Measurements from ENCODE around the gene CCDC88C. TPM values are rescaled to one million over a fixed set of nuclear protein-coding genes. Genes with fewer than 3 reads are reported as not detected.
A peak's percentile ranks its signal among the peaks of the same experiment; 100 is the strongest.

CCDC88C gene
- total RNA-seq, 1 donor from 2014 or later, result 12.4 TPM

DNA sequence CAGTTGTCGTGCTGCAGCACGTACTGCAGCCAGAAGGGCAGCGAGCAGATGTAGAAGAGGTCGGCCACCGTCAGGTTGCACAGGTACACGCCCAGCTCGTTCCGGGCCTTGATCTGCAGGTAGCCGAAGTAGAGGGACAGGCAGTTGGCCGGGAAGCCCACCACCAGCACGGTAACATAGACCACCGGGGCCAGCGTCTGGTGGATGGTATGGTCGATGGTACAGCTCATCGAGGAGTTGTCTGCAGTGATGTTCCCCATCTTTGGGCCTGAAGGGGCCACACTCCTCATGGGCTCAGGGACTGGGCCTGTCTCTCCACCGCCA is 182.9 kb downstream of the CCDC88C start:
- no peak overlapping the region for H3K4me3 ChIP-seq (ENCODE audit: insufficient read depth, low read depth, low read length)
- peaks cover 12% of the 10 kb centered on the region for H3K4me1 Mint-ChIP-seq (ENCODE audit: low read depth, unreplicated experiment)
- no peaks in the 10 kb centered on the region for H4K20me1 ChIP-seq (ENCODE audit: insufficient read depth, low read length)
- no peak overlapping the region for H3K4me3 Mint-ChIP-seq (ENCODE audit: unreplicated experiment)
- H3K27ac ChIP-seq (ENCODE audit: low read depth, low read length), result no peak overlapping the region
- no peak overlapping the region for H3K4me2 ChIP-seq (ENCODE audit: low read length)
- H3K9ac ChIP-seq (ENCODE audit: low read length), result no peak overlapping the region
- H3K27ac Mint-ChIP-seq (ENCODE audit: unreplicated experiment), result no peak overlapping the region
- peaks cover 6% of the 10 kb centered on the region for H3K9me3 Mint-ChIP-seq (ENCODE audit: unreplicated experiment)
- no peak for FAIRE-seq
- no peak for DNase-seq (ENCODE audit: low read depth)
- peaks cover 16% of the 10 kb centered on the region for H3K4me1 ChIP-seq (ENCODE audit: insufficient read depth, low read length)
- no peak for TF ChIP-seq EZH2 (IDR thresholded peaks at IDR 0.05; ENCODE audit: insufficient read depth, low read length)
- no peak for TF ChIP-seq CTCF (IDR thresholded peaks at IDR 0.05; ENCODE audit: insufficient read depth, low read depth, low read length)
- H3K27me3 ChIP-seq (ENCODE audit: insufficient read depth, low read length), result no peaks in the 10 kb centered on the region
- no peaks in the 10 kb centered on the region for H3K79me2 ChIP-seq (ENCODE audit: insufficient read depth, low read length)
- H3K36me3 ChIP-seq (ENCODE audit: insufficient read depth, low read length), result no peaks in the 10 kb centered on the region
- peaks cover 4% of the 10 kb centered on the region for H3K36me3 Mint-ChIP-seq (ENCODE audit: low read depth, unreplicated experiment)
- H2AFZ ChIP-seq (ENCODE audit: low read depth, low read length), result no peak overlapping the region
- H3K27me3 Mint-ChIP-seq (ENCODE audit: low read depth, unreplicated experiment), result peaks cover 3% of the 10 kb centered on the region
- H3K9me3 ChIP-seq (ENCODE audit: insufficient read depth, low read depth, low read length), result no peaks in the 10 kb centered on the region

GRCh38 chr14:91233936-91234790 is 183.5 kb downstream of the CCDC88C start:
- H3K9me3 ChIP-seq (ENCODE audit: insufficient read depth, low read depth, low read length), result no peaks in the 10 kb centered on the region
- Mint-ChIP-seq H3K27ac (ENCODE audit: unreplicated experiment) (no peak overlapping the region), H3K4me1 (ENCODE audit: low read depth, unreplicated experiment) (peaks cover 17% of the 10 kb centered on the region), H3K4me3 (ENCODE audit: unreplicated experiment) (peak overlapping the region; percentile 8), H3K36me3 (ENCODE audit: low read depth, unreplicated experiment) (peaks cover 5% of the 10 kb centered on the region), H3K9me3 (ENCODE audit: unreplicated experiment) (peaks cover 6% of the 10 kb centered on the region), H3K27me3 (ENCODE audit: low read depth, unreplicated experiment) (peaks cover 3% of the 10 kb centered on the region)
- H3K4me3 ChIP-seq (ENCODE audit: insufficient read depth, low read depth, low read length), result no peak overlapping the region
- H3K79me2 ChIP-seq (ENCODE audit: insufficient read depth, low read length), result no peaks in the 10 kb centered on the region
- H2AFZ ChIP-seq (ENCODE audit: low read depth, low read length), result no peak overlapping the region
- TF ChIP-seq CTCF (IDR thresholded peaks at IDR 0.05; ENCODE audit: insufficient read depth, low read depth, low read length) (no peak), EZH2 (IDR thresholded peaks at IDR 0.05; ENCODE audit: insufficient read depth, low read length) (no peak)
- H3K27me3 ChIP-seq (ENCODE audit: insufficient read depth, low read length), result no peaks in the 10 kb centered on the region
- no peak overlapping the region for H3K9ac ChIP-seq (ENCODE audit: low read length)
- H3K27ac ChIP-seq (ENCODE audit: low read depth, low read length), result no peak overlapping the region
- DNase-seq (ENCODE audit: low read depth) (no peak), FAIRE-seq (no peak)
- no peak overlapping the region for H3K4me2 ChIP-seq (ENCODE audit: low read length)
- H4K20me1 ChIP-seq (ENCODE audit: insufficient read depth, low read length), result no peaks in the 10 kb centered on the region
- peaks cover 22% of the 10 kb centered on the region for H3K4me1 ChIP-seq (ENCODE audit: insufficient read depth, low read length)
- H3K36me3 ChIP-seq (ENCODE audit: insufficient read depth, low read length), result no peaks in the 10 kb centered on the region

GRCh38 chr14:91232603-91233002 is 185.0 kb downstream of the CCDC88C start:
- peaks cover 26% of the 10 kb centered on the region for H3K4me1 Mint-ChIP-seq (ENCODE audit: low read depth, unreplicated experiment)
- Histone ChIP-seq H3K9me3 (ENCODE audit: insufficient read depth, low read depth, low read length) (no peaks in the 10 kb centered on the region), H3K4me1 (ENCODE audit: insufficient read depth, low read length) (peaks cover 37% of the 10 kb centered on the region), H3K4me3 (ENCODE audit: insufficient read depth, low read depth, low read length) (no peak overlapping the region), H2AFZ (ENCODE audit: low read depth, low read length) (no peak overlapping the region), H3K79me2 (ENCODE audit: insufficient read depth, low read length) (no peaks in the 10 kb centered on the region), H3K4me2 (ENCODE audit: low read length) (no peak overlapping the region), H3K27ac (ENCODE audit: low read depth, low read length) (no peak overlapping the region), H4K20me1 (ENCODE audit: insufficient read depth, low read length) (no peaks in the 10 kb centered on the region), H3K27me3 (ENCODE audit: insufficient read depth, low read length) (no peaks in the 10 kb centered on the region), H3K36me3 (ENCODE audit: insufficient read depth, low read length) (no peaks in the 10 kb centered on the region), H3K9ac (ENCODE audit: low read length) (no peak overlapping the region)
- H3K27ac Mint-ChIP-seq (ENCODE audit: unreplicated experiment), result no peak overlapping the region
- TF ChIP-seq EZH2 (IDR thresholded peaks at IDR 0.05; ENCODE audit: insufficient read depth, low read length), result no peak
- TF ChIP-seq CTCF (IDR thresholded peaks at IDR 0.05; ENCODE audit: insufficient read depth, low read depth, low read length), result no peak
- H3K9me3 Mint-ChIP-seq (ENCODE audit: unreplicated experiment), result peaks cover 6% of the 10 kb centered on the region
- H3K27me3 Mint-ChIP-seq (ENCODE audit: low read depth, unreplicated experiment), result peaks cover 3% of the 10 kb centered on the region
- H3K4me3 Mint-ChIP-seq (ENCODE audit: unreplicated experiment), result no peak overlapping the region
- FAIRE-seq, result no peak
- DNase-seq (ENCODE audit: low read depth), result no peak
- peaks cover 5% of the 10 kb centered on the region for H3K36me3 Mint-ChIP-seq (ENCODE audit: low read depth, unreplicated experiment)
